ENCODE data around the gene IL23R.

The IL23R gene

DNA sequence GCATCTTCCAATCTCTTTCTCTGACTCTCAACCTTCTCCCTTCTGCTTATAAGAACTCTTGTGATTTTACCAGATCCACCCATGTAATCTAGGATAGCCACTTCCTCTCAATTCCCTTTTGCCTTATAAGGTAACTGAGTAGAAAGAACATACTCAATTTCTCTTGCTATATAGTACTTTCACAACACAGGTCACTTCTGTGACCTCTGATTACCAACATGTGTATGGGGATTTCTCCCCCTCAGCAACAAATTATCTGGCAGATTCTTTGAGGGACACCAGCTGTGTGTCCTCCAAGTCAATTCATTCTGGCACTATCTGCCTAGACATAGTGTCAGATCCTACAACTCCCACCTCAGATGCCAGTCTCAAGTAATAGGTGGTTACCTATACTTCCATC lies 62.5 kb downstream of the IL23R start:
- Histone ChIP-seq H3K9me3 (peaks cover 7% of the 10 kb centered on the region; the same call in 1 of the 2 replicates), H3K4me2 (no peak overlapping the region), H3K27me3 (no peaks in the 10 kb centered on the region), H3K27ac (no peak overlapping the region), H3K4me3 (no peak overlapping the region), H3K4me1 (no peaks in the 10 kb centered on the region), H3K9ac (no peak overlapping the region), H3K36me3 (no peaks in the 10 kb centered on the region), H4K20me1 (no peaks in the 10 kb centered on the region)
- TF ChIP-seq Cebpa-rat (IDR thresholded peaks at IDR 0.05) = no peak

DNA sequence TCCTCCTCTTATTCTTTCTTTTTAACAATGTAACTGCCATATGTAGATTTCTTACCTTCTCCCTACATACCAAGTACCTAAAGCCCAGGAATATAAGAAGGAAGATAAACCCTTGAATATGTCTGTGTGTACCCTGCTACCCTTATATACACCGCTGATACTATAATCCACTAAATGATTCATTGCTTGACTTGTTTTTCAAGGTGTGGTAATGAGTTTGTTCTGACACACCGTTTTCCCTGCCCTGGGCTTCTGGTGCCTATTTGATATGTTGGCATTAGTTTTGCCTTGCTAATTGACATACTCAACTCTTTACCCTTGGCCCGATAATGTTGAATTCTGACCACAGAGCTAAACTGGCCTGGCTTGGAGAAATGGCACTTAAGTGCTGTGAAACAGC lies 64.3 kb downstream of the IL23R start:
- H3K27ac ChIP-seq = no peak overlapping the region
- H3K4me2 ChIP-seq = no peak overlapping the region
- no peaks in the 10 kb centered on the region for H3K36me3 ChIP-seq
- H3K27me3 ChIP-seq = no peaks in the 10 kb centered on the region
- H3K4me3 ChIP-seq = no peak overlapping the region
- no peak overlapping the region for H3K9ac ChIP-seq
- peaks cover 7% of the 10 kb centered on the region; the same call in 1 of the 2 replicates for H3K9me3 ChIP-seq
- H3K4me1 ChIP-seq = no peaks in the 10 kb centered on the region
- no peaks in the 10 kb centered on the region for H4K20me1 ChIP-seq
- no peak for TF ChIP-seq Cebpa-rat (IDR thresholded peaks at IDR 0.05)

DNA sequence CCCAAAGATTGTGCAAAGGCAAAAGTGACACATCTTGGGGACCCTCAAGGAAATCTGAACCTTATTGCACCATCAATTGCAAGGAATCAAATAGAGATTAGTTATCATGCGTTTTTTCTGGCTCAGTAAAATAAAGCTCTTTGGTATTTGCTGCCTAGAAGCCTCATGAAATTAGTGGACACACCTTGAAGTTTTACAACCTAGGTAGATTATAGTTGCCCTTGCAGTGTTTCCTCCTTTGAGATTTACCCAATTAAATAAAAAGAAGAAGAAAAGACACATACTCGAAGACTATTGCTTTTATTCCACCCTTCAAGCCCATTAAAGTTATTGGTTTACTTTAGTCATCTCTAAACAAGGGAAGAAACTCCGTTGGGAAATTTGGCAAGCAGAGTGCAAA lies 70.0 kb downstream of the IL23R start:
- H3K9ac ChIP-seq = no peak overlapping the region
- H3K4me2 ChIP-seq = no peak overlapping the region
- no peaks in the 10 kb centered on the region for H4K20me1 ChIP-seq
- 0 out of 2 replicates have a peak, but pooled peaks cover 8% of the 10 kb centered on the region for H3K9me3 ChIP-seq
- no peak for TF ChIP-seq Cebpa-rat (IDR thresholded peaks at IDR 0.05)
- H3K4me3 ChIP-seq = no peak overlapping the region
- no peaks in the 10 kb centered on the region for H3K36me3 ChIP-seq
- H3K4me1 ChIP-seq = no peaks in the 10 kb centered on the region
- H3K27me3 ChIP-seq = no peaks in the 10 kb centered on the region
- no peak overlapping the region for H3K27ac ChIP-seq

- no peaks in the 10 kb centered on the region for H3K36me3 ChIP-seq
- TF ChIP-seq Cebpa-rat (IDR thresholded peaks at IDR 0.05) = no peak
- H4K20me1 ChIP-seq = no peaks in the 10 kb centered on the region
- H3K4me1 ChIP-seq = no peaks in the 10 kb centered on the region
- H3K27me3 ChIP-seq = no peaks in the 10 kb centered on the region
- no peak overlapping the region for H3K9ac ChIP-seq
- H3K27ac ChIP-seq = no peak overlapping the region
- 0 out of 2 replicates have a peak, but pooled peaks cover 8% of the 10 kb centered on the region for H3K9me3 ChIP-seq
- no peak overlapping the region for H3K4me2 ChIP-seq
- H3K4me3 ChIP-seq = no peak overlapping the region
These were observed 73.5 kb downstream of the IL23R start for GRCh38 chr1:67239738-67240137.

GRCh38 chr1:67241200-67241746 lies 75.0 kb downstream of the IL23R start:
- Histone ChIP-seq H3K27ac (no peak overlapping the region), H4K20me1 (no peaks in the 10 kb centered on the region)

DNA sequence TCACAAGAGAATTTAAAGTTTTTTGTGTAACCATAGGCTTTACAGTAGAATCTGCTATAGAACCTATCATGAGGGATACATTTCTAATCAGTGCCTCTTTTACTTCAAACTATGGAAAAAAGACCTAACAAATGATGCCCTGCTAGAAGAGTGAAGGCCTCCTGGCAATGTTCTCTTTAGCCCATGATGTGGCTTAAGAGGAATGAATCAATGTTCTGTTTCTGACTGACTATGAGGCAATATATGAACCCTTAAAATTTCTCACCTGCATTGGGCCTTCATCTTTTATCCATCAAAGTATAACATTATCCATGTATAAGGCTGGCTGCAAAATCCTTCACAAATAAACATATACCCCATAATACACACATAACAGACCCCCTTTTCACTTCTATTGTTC lies 75.8 kb downstream of the IL23R start:
- no peak overlapping the region for H3K4me3 ChIP-seq
- no peaks in the 10 kb centered on the region for H3K27me3 ChIP-seq
- no peak overlapping the region for H3K27ac ChIP-seq
- no peak for TF ChIP-seq Cebpa-rat (IDR thresholded peaks at IDR 0.05)
- H3K4me1 ChIP-seq = no peaks in the 10 kb centered on the region
- no peak overlapping the region for H3K4me2 ChIP-seq
- H3K36me3 ChIP-seq = no peaks in the 10 kb centered on the region
- H3K9me3 ChIP-seq = peaks cover 10% of the 10 kb centered on the region
- no peak overlapping the region for H3K9ac ChIP-seq
- H4K20me1 ChIP-seq = no peaks in the 10 kb centered on the region

More at GRCh38 chr1:67241200-67241746, 75.0 kb downstream of the IL23R start:
- no peaks in the 10 kb centered on the region for H3K27me3 ChIP-seq
- 0 out of 2 replicates have a peak, but pooled peaks cover 8% of the 10 kb centered on the region for H3K9me3 ChIP-seq
- H3K36me3 ChIP-seq = no peaks in the 10 kb centered on the region
- no peak overlapping the region for H3K4me2 ChIP-seq
- no peak for TF ChIP-seq Cebpa-rat (IDR thresholded peaks at IDR 0.05)
- H3K4me3 ChIP-seq = no peak overlapping the region
- H3K4me1 ChIP-seq = no peaks in the 10 kb centered on the region
- H3K9ac ChIP-seq = no peak overlapping the region

DNA sequence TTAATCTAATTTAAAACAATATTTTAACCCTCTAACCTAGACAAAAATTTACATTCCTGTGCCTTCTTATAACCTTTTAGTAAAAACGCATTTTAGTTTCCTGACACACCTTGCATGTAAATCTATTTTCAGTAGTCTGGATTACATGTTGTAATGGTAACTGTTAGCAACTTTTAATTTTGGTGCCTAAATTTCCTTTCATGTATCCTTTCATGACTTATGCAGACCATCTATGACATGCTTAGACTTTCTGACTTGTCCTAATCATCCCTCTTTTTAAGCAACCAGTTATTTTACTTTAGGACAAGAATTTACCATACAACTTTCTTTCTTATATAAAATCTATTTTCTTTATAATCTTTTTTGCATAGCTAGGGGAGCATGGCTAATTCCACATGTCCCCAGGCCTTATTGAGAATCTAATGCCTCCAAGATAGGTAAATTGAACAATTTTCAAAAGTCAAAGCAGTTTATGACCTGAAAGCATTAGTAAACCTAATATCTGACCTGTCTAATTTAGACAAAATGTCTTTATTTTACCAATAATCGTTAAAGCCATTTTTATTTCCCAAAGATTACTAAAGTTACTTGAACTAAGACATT lies 83.9 kb downstream of the IL23R start:
- Histone ChIP-seq H3K27me3 (no peaks in the 10 kb centered on the region), H3K36me3 (no peaks in the 10 kb centered on the region), H3K9me3 (peaks cover 76% of the 10 kb centered on the region), H4K20me1 (no peaks in the 10 kb centered on the region), H3K27ac (no peak overlapping the region), H3K4me3 (no peak overlapping the region), H3K4me1 (no peaks in the 10 kb centered on the region), H3K9ac (no peak overlapping the region), H3K4me2 (no peak overlapping the region)
- TF ChIP-seq Cebpa-rat (IDR thresholded peaks at IDR 0.05) = no peak

- peaks cover 22% of the 10 kb centered on the region for H3K4me1 ChIP-seq
- no peaks in the 10 kb centered on the region for H4K20me1 ChIP-seq
- peaks cover 47% of the 10 kb centered on the region for H3K9me3 ChIP-seq
- peak overlapping the region; percentile 0; the same call in 1 of the 2 replicates for H3K27ac ChIP-seq
- no peaks in the 10 kb centered on the region for H3K36me3 ChIP-seq
- no peaks in the 10 kb centered on the region for H3K27me3 ChIP-seq
- TF ChIP-seq Cebpa-rat (IDR thresholded peaks at IDR 0.05) = no peak
- peak overlapping the region; percentile 67 for H3K4me2 ChIP-seq
- no peak overlapping the region; the same call in 1 of the 2 replicates for H3K9ac ChIP-seq
- no peak overlapping the region for H3K4me3 ChIP-seq
These were observed 90.3 kb downstream of the IL23R start for GRCh38 chr1:67256291-67257172.

GRCh38 chr1:67257173-67257535 lies 90.9 kb downstream of the IL23R start:
- H3K36me3 ChIP-seq = no peaks in the 10 kb centered on the region
- no peak for TF ChIP-seq Cebpa-rat (IDR thresholded peaks at IDR 0.05)
- no peak overlapping the region; the same call in 1 of the 2 replicates for H3K9ac ChIP-seq
- peaks cover 41% of the 10 kb centered on the region for H3K9me3 ChIP-seq
- peak overlapping the region; percentile 0; the same call in 1 of the 2 replicates for H3K27ac ChIP-seq
- peaks cover 28% of the 10 kb centered on the region for H3K4me1 ChIP-seq
- no peak overlapping the region for H3K4me3 ChIP-seq
- H3K27me3 ChIP-seq = no peaks in the 10 kb centered on the region
- H3K4me2 ChIP-seq = peak overlapping the region; percentile 67
- H4K20me1 ChIP-seq = no peaks in the 10 kb centered on the region

GRCh38 chr1:67261680-67262079 lies 95.4 kb downstream of the IL23R start:
- Histone ChIP-seq H3K4me1 (peaks cover 67% of the 10 kb centered on the region), H3K4me3 (no peak overlapping the region), H3K9ac (no peak overlapping the region), H3K36me3 (no peaks in the 10 kb centered on the region), H3K4me2 (peak overlapping the region; percentile 87), H3K27ac (peak overlapping the region; percentile 91), H3K9me3 (peaks cover 4% of the 10 kb centered on the region; the same call in 1 of the 2 replicates), H3K27me3 (no peaks in the 10 kb centered on the region), H4K20me1 (no peaks in the 10 kb centered on the region)
- TF ChIP-seq Cebpa-rat (IDR thresholded peaks at IDR 0.05) = no peak

All from BLaER1 (cell line).